Measurements from ENCODE around the gene INSRR. TPM values are rescaled to one million over a fixed set of nuclear protein-coding genes. Genes with fewer than 3 reads are reported as not detected.

INSRR gene
- total and polyA plus RNA-seq, 2 of the 4 experiments (the other 2 are of a cell fraction), result not detected

- TF ChIP-seq CHD1 (IDR thresholded peaks at IDR 0.05; ENCODE audit: low read depth, low read length) (no peak), RFX5 (IDR thresholded peaks at IDR 0.05; ENCODE audit: low read depth, low read length) (no peak)
Observed at GRCh38 chr1:156858959-156859522, at the start of gene INSRR (continued).

DNA sequence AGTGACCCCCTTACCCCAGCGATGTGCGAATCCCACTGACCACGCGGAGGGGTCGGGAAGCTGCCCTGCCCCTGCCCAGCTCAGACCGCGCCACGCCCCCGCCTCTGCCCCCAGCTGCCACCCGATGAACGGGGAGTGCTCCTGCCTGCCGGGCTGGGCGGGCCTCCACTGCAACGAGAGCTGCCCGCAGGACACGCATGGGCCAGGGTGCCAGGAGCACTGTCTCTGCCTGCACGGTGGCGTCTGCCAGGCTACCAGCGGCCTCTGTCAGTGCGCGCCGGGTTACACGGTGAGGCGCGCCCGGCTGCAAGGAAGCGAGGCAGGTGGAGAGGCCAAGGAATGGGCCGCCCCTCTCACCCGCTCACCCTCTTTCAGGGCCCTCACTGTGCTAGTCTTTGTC lies 49.6 kb upstream of the INSRR start:
- dilution Hi-C loops (cut with HindIII; ENCODE audit: low sequenced_read_pairs, unreplicated experiment) (no loop called here), in situ Hi-C loops (cut with MboI; ENCODE audit: low sequenced_read_pairs) (no loop called here), intact Hi-C loops (cut with micrococcal nuclease) (no loop called here)
- Histone ChIP-seq H3K27me3 (ENCODE audit: control insufficient read depth, insufficient read depth, low read length) (no peaks in the 10 kb centered on the region), H3K4me3 (ENCODE audit: insufficient read depth, low read depth, low read length) (no peak overlapping the region), H3K4me1 (ENCODE audit: control insufficient read depth, insufficient read depth, low read length) (peaks cover 13% of the 10 kb centered on the region), H3K79me1 (ENCODE audit: low read depth in 1 of 2, low read length in 2 of 2) (peaks cover 0 to 38% of the 10 kb centered on the region in 2 experiments; a peak in 2 of 4 replicates), H4K91ac (ENCODE audit: insufficient read depth, low read depth, low read length) (no peak overlapping the region), H3K4ac (ENCODE audit: low read depth, low read length) (no peak overlapping the region), H3K9me1 (ENCODE audit: insufficient read depth, low read length) (peaks cover 3% of the 10 kb centered on the region; the same call in 1 of the 2 replicates), H3K9me3 (ENCODE audit: control insufficient read depth, insufficient read depth, low read length) (no peaks in the 10 kb centered on the region), H2AK5ac (ENCODE audit: low read depth, low read length) (no peak overlapping the region), H2BK15ac (ENCODE audit: low read depth, low read length) (no peak overlapping the region), H3K14ac (replicated peaks; ENCODE audit: low read depth, low read length) (no peak overlapping the region), H3K9ac (ENCODE audit: low read depth, low read length) (no peak overlapping the region), H3K56ac (ENCODE audit: extremely low read depth, insufficient read depth, low read length) (no peak overlapping the region), H3K4me2 (ENCODE audit: low read depth, low read length) (no peak overlapping the region), H4K5ac (ENCODE audit: low read depth, low read length) (no peak overlapping the region), H3K23ac (ENCODE audit: low read depth, low read length) (no peak overlapping the region), H2AK9ac (replicated peaks; ENCODE audit: low read depth, low read length, poor library complexity) (no peak overlapping the region), H2BK20ac (ENCODE audit: low read depth, low read length) (no peak overlapping the region), H2BK120ac (ENCODE audit: low read depth, low read length) (no peak overlapping the region), H4K8ac (ENCODE audit: low read depth in 2 of 2, low read length in 2 of 2) (no peak overlapping the region), H2AFZ (replicated peaks; ENCODE audit: low read length, poor library complexity) (no peak overlapping the region), H2BK5ac (ENCODE audit: low read depth, low read length, poor library complexity, severe bottlenecking) (no peak overlapping the region), H3K36me3 (ENCODE audit: control insufficient read depth, insufficient read depth, low read length) (peaks cover 16% of the 10 kb centered on the region), H4K20me1 (ENCODE audit: insufficient read depth, low read length) (peaks cover 3% of the 10 kb centered on the region), H3K27ac (ENCODE audit: insufficient read depth, low read length) (no peak overlapping the region), H3K18ac (ENCODE audit: low read depth, low read length) (no peak overlapping the region)
- CTCF ChIA-PET, result no interaction called here
- TF ChIP-seq ELK1 (IDR thresholded peaks at IDR 0.05; ENCODE audit: borderline replicate concordance, low read depth, low read length) (no peak), USF2 (IDR thresholded peaks at IDR 0.05; ENCODE audit: low read depth, low read length) (no peak), NFE2L2 (IDR thresholded peaks at IDR 0.05; ENCODE audit: low read depth, low read length) (no peak), FOS (IDR thresholded peaks at IDR 0.05; ENCODE audit: low read depth, low read length) (no peak), CHD1 (IDR thresholded peaks at IDR 0.05; ENCODE audit: low read depth, low read length) (no peak)
- POLR2A ChIA-PET (ENCODE audit: unreplicated experiment), result no interaction called here
- no TSS peak for BruUV-seq (replicated peaks)
- DNase-seq (no peak), ATAC-seq (ENCODE audit: low read depth) (no peak)
- 88% methylated on average over 22 of the region's 29 CpGs; no CpG with 5 or more reads in 1 of the 2 experiments for WGBS, 2 experiments (ENCODE audit: extremely low coverage in 2 of 2, insufficient read length in 1 of 2)

Data from IMR-90 (cell line).